Breast epithelium (tissue), 3 donors: ENCODE results near the gene ANGPTL2.

Experiments used
- CTCF ChIP-seq, 3 donors: fragments of 450-650 bp; IDR thresholded peaks; one replicate each; pipeline ENCODE4 v1.5.1; 2016 to 2017; ENCODE audit warnings: antibody characterized with exemption in 3 of 3, mild to moderate bottlenecking in 3 of 3, moderate library complexity in 3 of 3
- POLR2AphosphoS5 ChIP-seq, 3 donors: sonication (generic); formaldehyde crosslinking; IDR thresholded peaks; one replicate each; pipeline ENCODE4 v1.6.1; 2017; ENCODE audit warnings: antibody characterized with exemption in 3 of 3

GRCh38 chr9:127083138-127083980, 39.1 kb downstream of the ANGPTL2 start:
- TF ChIP-seq CTCF (IDR thresholded peaks at IDR 0.05), result no peak
- no peak for TF ChIP-seq POLR2AphosphoS5 (IDR thresholded peaks at IDR 0.05)
